Measurements from ENCODE around the gene ILRUN. TPM values are rescaled to one million over a fixed set of nuclear protein-coding genes. Genes with fewer than 3 reads are reported as not detected.
A peak's percentile ranks its signal among the peaks of the same experiment; 100 is the strongest.

ILRUN gene
- total and polyA plus RNA-seq, 9 of the 15 experiments (the other 6 are each of a cell fraction or from before 2014, with no cell fraction given) = 24.9 to 78.9 (median 53.4) TPM

DNA sequence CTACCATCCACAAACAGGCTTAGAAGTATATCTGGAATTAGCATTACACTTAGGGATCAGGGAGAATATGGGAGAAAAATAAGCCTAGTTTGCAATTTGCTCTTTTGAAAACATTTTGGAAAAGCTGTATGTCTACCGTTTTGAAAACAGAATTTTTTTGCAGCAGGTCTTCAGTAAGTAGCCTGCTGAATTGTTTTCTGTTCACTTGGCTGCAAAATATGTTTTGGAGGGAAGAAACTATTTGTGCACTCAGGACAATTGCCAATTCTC lies 39.6 kb downstream of the ILRUN start (continued):
- TF ChIP-seq GMEB1 (CRISPR knock-in tag; IDR thresholded peaks at IDR 0.05) = no peak
- no peak for TF ChIP-seq ZNF79 (CRISPR knock-in tag; IDR thresholded peaks at IDR 0.05; ENCODE audit: low read depth)
- TF ChIP-seq NFIX (CRISPR knock-in tag; IDR thresholded peaks at IDR 0.05; ENCODE audit: low read depth) = 0 out of 2 replicates have a peak, but pooled peaks have one; percentile 1

- Histone ChIP-seq H3K36me3 (ENCODE audit: control insufficient read depth, insufficient read depth, low read length) (peaks cover 28% of the 10 kb centered on the region), H3K27ac (ENCODE audit: extremely low read depth, low read depth, low read length) (peak overlapping the region; percentile 88), H3K9me1 (ENCODE audit: control insufficient read depth, insufficient read depth, low read length) (no peaks in the 10 kb centered on the region), H3K79me2 (ENCODE audit: control insufficient read depth, insufficient read depth, low read length) (peaks cover 90% of the 10 kb centered on the region), H2AFZ (ENCODE audit: low read depth, low read length) (peak overlapping the region; percentile 36; the same call in 1 of the 2 replicates), H3K9ac (ENCODE audit: insufficient read depth in 1 of 2, low read depth in 2 of 2, low read length in 2 of 2) (peak overlapping the region; percentile 72 to 74; a peak in 3 of 4 replicates), H3K4me1 (replicated peaks in 1 of 2; ENCODE audit: control insufficient read depth in 2 of 2, insufficient read depth in 2 of 2, low read length in 2 of 2) (peaks cover 32 to 51% of the 10 kb centered on the region in 2 experiments), H3K9me3 (replicated peaks; ENCODE audit: control insufficient read depth, insufficient read depth, low read depth, low read length) (no peaks in the 10 kb centered on the region), H3K27me3 (ENCODE audit: control insufficient read depth in 2 of 2, insufficient read depth in 2 of 2, low read length in 2 of 2) (no peaks in the 10 kb centered on the region), H3K4me3 (no peak overlapping the region), H3K4me2 (ENCODE audit: insufficient read depth, low read length) (peak overlapping the region; percentile 90), H4K20me1 (replicated peaks; ENCODE audit: control insufficient read depth, insufficient read depth, low read length) (no peaks in the 10 kb centered on the region)
- in situ Hi-C loops (cut with MboI) = no loop called here
- POLR2A ChIA-PET = interaction anchor here (0.5 to 2.4 kb wide), 13 partner anchors 9 to 410 kb away, joined by 3 to 14 read pairs (median 4); partner anchors contain the start of genes ILRUN and SNRPC
- CTCF ChIA-PET (ENCODE audit: low intra/inter-chr PET ratio) = interaction anchor here (0.6 kb wide), 1 partner anchor 283 kb away, joined by 3 read pairs; no protein-coding TSS in a partner anchor
- intact Hi-C loops (cut with micrococcal nuclease) = loop anchor here (5.0 kb wide), 1 partner anchor 136 kb away; the partner anchor contains the start of gene BLTP3A
- ATAC-seq (peak; percentile 63), FAIRE-seq (peak; percentile 70), DNase-seq (ENCODE audit: extremely low read depth in 1 of 4, low spot score in 3 of 4) (peak in 2 of 4 experiments; percentile 53 to 73)
- BruUV-seq (replicated peaks) = no TSS peak
- 7% methylated on average over 5 of the region's 5 CpGs for WGBS (ENCODE audit: insufficient coverage, low coverage, missing lambda C conversion rate)
- TF ChIP-seq MYC (IDR thresholded peaks at IDR 0.05; ENCODE audit: low read depth, low read length) = peak; percentile 11; the same call in 1 of the 2 replicates
- TF ChIP-seq MYC (CRISPR knock-in tag; IDR thresholded peaks at IDR 0.05; ENCODE audit: borderline replicate concordance, low read depth) = no peak
- no peak for TF ChIP-seq LARP7 (IDR thresholded peaks at IDR 0.05)
- TF ChIP-seq KAT7 (CRISPR knock-in tag; IDR thresholded peaks at IDR 0.05; ENCODE audit: borderline replicate concordance) = 0 out of 2 replicates have a peak, but pooled peaks have one; percentile 69
- no peak for TF ChIP-seq PHTF2 (CRISPR knock-in tag; IDR thresholded peaks at IDR 0.05)
- no peak for TF ChIP-seq FOXO4 (CRISPR knock-in tag; IDR thresholded peaks at IDR 0.05)
- no peak for TF ChIP-seq ZNF239 (CRISPR knock-in tag; IDR thresholded peaks at IDR 0.05)
- no peak for TF ChIP-seq ZNF639 (CRISPR knock-in tag; conservative IDR thresholded peaks at IDR 0.05 in 1 of 2, IDR thresholded peaks at IDR 0.05 in 1 of 2)
- no peak for TF ChIP-seq SIN3B (IDR thresholded peaks at IDR 0.05; ENCODE audit: low read depth)
- TF ChIP-seq ZNF589 (CRISPR knock-in tag; IDR thresholded peaks at IDR 0.05; ENCODE audit: low read depth) = 0 out of 2 replicates have a peak, but pooled peaks have one; percentile 84
- TF ChIP-seq SMARCA4 (IDR thresholded peaks at IDR 0.05) = peak; percentile 69; the same call in 1 of the 2 replicates
- no peak for TF ChIP-seq TRIM28 (IDR thresholded peaks at IDR 0.05)
These were observed 40.1 kb downstream of the ILRUN start for GRCh38 chr6:34656378-34657036.

Measured in K562 (cell line).